Memory B cell (primary cell): ENCODE measurements around the gene CEACAM1.
"Not testable (repeated sequence)": the region's sequence is repeated elsewhere in the genome, so short reads cannot be mapped to it uniquely, and the experiment has no call there.

Source experiments
- ATAC-seq: fragments of 150-1000 bp; cut with Tn5 transposase; 2 replicates; pipeline ENCODE4 v1.10.0; 2021; ENCODE audit warnings: low read depth, mild to moderate bottlenecking, moderate library complexity
- DNase-seq, 2 donors: peaks; one replicate each; pipeline ENCODE4 v3.0.0; 2022; ENCODE audit warnings: low spot score in 2 of 2
- H3K27ac Mint-ChIP-seq: one replicate; pipeline ENCODE4 v1.8.0; 2022; ENCODE audit warnings: mild to moderate bottlenecking, moderate library complexity, mixed read lengths
- H3K27me3 Mint-ChIP-seq: one replicate; pipeline ENCODE4 v1.8.0; 2022; ENCODE audit warnings: mixed read lengths
- H3K36me3 Mint-ChIP-seq: one replicate; pipeline ENCODE4 v1.8.0; 2022; ENCODE audit warnings: mild to moderate bottlenecking, mixed read lengths
- H3K4me1 Mint-ChIP-seq: one replicate; pipeline ENCODE4 v1.8.0; 2022; ENCODE audit warnings: mixed read lengths
- H3K4me3 Mint-ChIP-seq: one replicate; pipeline ENCODE4 v1.8.0; 2022; ENCODE audit warnings: mild to moderate bottlenecking, moderate library complexity, mixed read lengths
- H3K9me3 Mint-ChIP-seq: one replicate; pipeline ENCODE4 v1.8.0; 2022; ENCODE audit warnings: mixed read lengths

CEACAM1 gene

GRCh38 chr19:42528354-42529247 lies at the start of gene CEACAM1:
Gene CEACAM1 (minus strand): TSS chr19:42528481. CDS start chr19:42528374, 107 bp downstream.
- no peaks in the 10 kb centered on the region for H3K9me3 Mint-ChIP-seq
- no peaks in the 10 kb centered on the region for H3K36me3 Mint-ChIP-seq
- ATAC-seq (peak; percentile 67), DNase-seq (no peak)
- H3K27ac Mint-ChIP-seq = peak within 1 kb of the TSS; percentile 79
- H3K4me3 Mint-ChIP-seq = peak within 1 kb of the TSS; percentile 87
- peaks cover 41% of the 10 kb centered on the region for H3K4me1 Mint-ChIP-seq
- no peaks in the 10 kb centered on the region for H3K27me3 Mint-ChIP-seq

GRCh38 chr19:42577016-42577415 lies 48.7 kb upstream of the CEACAM1 start:
- Mint-ChIP-seq H3K27me3 (peaks cover 8% of the 10 kb centered on the region), H3K36me3 (no peaks in the 10 kb centered on the region), H3K27ac (no peak overlapping the region), H3K4me1 (peaks cover 10% of the 10 kb centered on the region), H3K4me3 (no peak overlapping the region), H3K9me3 (no peaks in the 10 kb centered on the region)
- DNase-seq (no peak), ATAC-seq (no peak)

GRCh38 chr19:42576241-42576640 lies 48.0 kb upstream of the CEACAM1 start:
- Mint-ChIP-seq H3K27me3 (peaks cover 9% of the 10 kb centered on the region), H3K36me3 (no peaks in the 10 kb centered on the region), H3K9me3 (no peaks in the 10 kb centered on the region), H3K4me3 (no peak overlapping the region), H3K27ac (no peak overlapping the region), H3K4me1 (peaks cover 10% of the 10 kb centered on the region)
- ATAC-seq = peak; percentile 42
- no peak for DNase-seq

- Mint-ChIP-seq H3K27me3 (peaks cover 7% of the 10 kb centered on the region), H3K36me3 (no peaks in the 10 kb centered on the region), H3K9me3 (no peaks in the 10 kb centered on the region), H3K27ac (no peak overlapping the region), H3K4me1 (peaks cover 10% of the 10 kb centered on the region), H3K4me3 (no peak overlapping the region)
- DNase-seq = no peak
- ATAC-seq = no peak
These were observed 45.4 kb upstream of the CEACAM1 start for GRCh38 chr19:42573642-42574041.

GRCh38 chr19:42571116-42571515 lies 42.8 kb upstream of the CEACAM1 start:
- Mint-ChIP-seq H3K36me3 (no peaks in the 10 kb centered on the region), H3K27me3 (peaks cover 7% of the 10 kb centered on the region), H3K4me3 (no peak overlapping the region), H3K4me1 (peaks cover 10% of the 10 kb centered on the region), H3K9me3 (no peaks in the 10 kb centered on the region), H3K27ac (no peak overlapping the region)
- ATAC-seq (no peak), DNase-seq (no peak)

- no peak for ATAC-seq
- Mint-ChIP-seq H3K36me3 (no peaks in the 10 kb centered on the region), H3K27me3 (peaks cover 7% of the 10 kb centered on the region), H3K27ac (no peak overlapping the region), H3K4me1 (peaks cover 6% of the 10 kb centered on the region), H3K4me3 (no peak overlapping the region), H3K9me3 (no peaks in the 10 kb centered on the region)
- DNase-seq = no peak
These were observed 40.9 kb upstream of the CEACAM1 start for GRCh38 chr19:42569193-42569592.

GRCh38 chr19:42568006-42568405 lies 39.7 kb upstream of the CEACAM1 start:
- Mint-ChIP-seq H3K4me1 (peaks cover 10% of the 10 kb centered on the region), H3K27me3 (peaks cover 8% of the 10 kb centered on the region), H3K36me3 (no peaks in the 10 kb centered on the region), H3K4me3 (no peak overlapping the region), H3K9me3 (no peaks in the 10 kb centered on the region), H3K27ac (peak overlapping the region; percentile 12)
- DNase-seq (peak in 1 of 2 donors; percentile 5), ATAC-seq (peak; percentile 76)

GRCh38 chr19:42567567-42567966 lies 39.3 kb upstream of the CEACAM1 start:
- Mint-ChIP-seq H3K36me3 (no peaks in the 10 kb centered on the region), H3K4me3 (no peak overlapping the region), H3K27ac (peak overlapping the region; percentile 12), H3K27me3 (peaks cover 8% of the 10 kb centered on the region), H3K9me3 (no peaks in the 10 kb centered on the region), H3K4me1 (peaks cover 10% of the 10 kb centered on the region)
- no peak for DNase-seq
- ATAC-seq = no peak

- peaks cover 10% of the 10 kb centered on the region for H3K4me1 Mint-ChIP-seq
- peak in 1 of 2 donors; percentile 30 for DNase-seq
These were observed 35.3 kb upstream of the CEACAM1 start for GRCh38 chr19:42563352-42564210.

GRCh38 chr19:42561512-42561911 lies 33.2 kb upstream of the CEACAM1 start:
- no peak overlapping the region for H3K27ac Mint-ChIP-seq
- H3K9me3 Mint-ChIP-seq = no peaks in the 10 kb centered on the region
- H3K4me1 Mint-ChIP-seq = peaks cover 4% of the 10 kb centered on the region
- H3K27me3 Mint-ChIP-seq = peaks cover 26% of the 10 kb centered on the region
- DNase-seq = no peak
- no peak overlapping the region for H3K4me3 Mint-ChIP-seq
- no peaks in the 10 kb centered on the region for H3K36me3 Mint-ChIP-seq
- no peak for ATAC-seq

More at GRCh38 chr19:42563352-42564210, 35.3 kb upstream of the CEACAM1 start:
- peaks cover 16% of the 10 kb centered on the region for H3K27me3 Mint-ChIP-seq
- no peak overlapping the region for H3K4me3 Mint-ChIP-seq
- no peaks in the 10 kb centered on the region for H3K9me3 Mint-ChIP-seq
- no peak overlapping the region for H3K27ac Mint-ChIP-seq
- H3K36me3 Mint-ChIP-seq = no peaks in the 10 kb centered on the region
- ATAC-seq = peak; percentile 69

- H3K27ac Mint-ChIP-seq = no peak overlapping the region
- H3K36me3 Mint-ChIP-seq = no peaks in the 10 kb centered on the region
- no peak overlapping the region for H3K4me3 Mint-ChIP-seq
- no peak for ATAC-seq
- H3K4me1 Mint-ChIP-seq = peaks cover 4% of the 10 kb centered on the region
- no peaks in the 10 kb centered on the region for H3K9me3 Mint-ChIP-seq
- no peak for DNase-seq
- H3K27me3 Mint-ChIP-seq = peaks cover 24% of the 10 kb centered on the region
These were observed 32.5 kb upstream of the CEACAM1 start for GRCh38 chr19:42560731-42561130.

- peaks cover 24% of the 10 kb centered on the region for H3K27me3 Mint-ChIP-seq
These were observed 30.3 kb upstream of the CEACAM1 start for GRCh38 chr19:42558450-42559150.

GRCh38 chr19:42557386-42557871 lies 29.1 kb upstream of the CEACAM1 start:
- H3K27me3 Mint-ChIP-seq = peaks cover 20% of the 10 kb centered on the region
- H3K4me3 Mint-ChIP-seq, H3K9me3 Mint-ChIP-seq, H3K36me3 Mint-ChIP-seq, H3K27ac Mint-ChIP-seq, ATAC-seq, DNase-seq, H3K4me1 Mint-ChIP-seq: not testable (repeated sequence)

More at GRCh38 chr19:42558450-42559150, 30.3 kb upstream of the CEACAM1 start:
- Mint-ChIP-seq H3K4me1 (peaks cover 13% of the 10 kb centered on the region), H3K27ac (no peak overlapping the region), H3K4me3 (no peak overlapping the region), H3K36me3 (no peaks in the 10 kb centered on the region), H3K9me3 (no peaks in the 10 kb centered on the region)
- no peak for DNase-seq
- ATAC-seq = no peak
